NCI-H2227 treated with DMSO at 0.1 percent for 48 hours (cell line): ENCODE results near the gene CHD9.
A peak's percentile ranks its signal among the peaks of the same experiment; 100 is the strongest.
"Not testable (repeated sequence)": the region's sequence is repeated elsewhere in the genome, so short reads cannot be mapped to it uniquely, and the experiment has no call there.

Experiments
- DNase-seq: peaks from one replicate; lab custom pipeline; 2025; lab: John Stamatoyannopoulos, UW

CHD9 gene

GRCh38 chr16:53075461-53075860, 20.7 kb downstream of the CHD9 start:
- DNase-seq, result not testable (repeated sequence)

GRCh38 chr16:53078247-53078646, 23.5 kb downstream of the CHD9 start:
- DNase-seq, result no peak

DNA sequence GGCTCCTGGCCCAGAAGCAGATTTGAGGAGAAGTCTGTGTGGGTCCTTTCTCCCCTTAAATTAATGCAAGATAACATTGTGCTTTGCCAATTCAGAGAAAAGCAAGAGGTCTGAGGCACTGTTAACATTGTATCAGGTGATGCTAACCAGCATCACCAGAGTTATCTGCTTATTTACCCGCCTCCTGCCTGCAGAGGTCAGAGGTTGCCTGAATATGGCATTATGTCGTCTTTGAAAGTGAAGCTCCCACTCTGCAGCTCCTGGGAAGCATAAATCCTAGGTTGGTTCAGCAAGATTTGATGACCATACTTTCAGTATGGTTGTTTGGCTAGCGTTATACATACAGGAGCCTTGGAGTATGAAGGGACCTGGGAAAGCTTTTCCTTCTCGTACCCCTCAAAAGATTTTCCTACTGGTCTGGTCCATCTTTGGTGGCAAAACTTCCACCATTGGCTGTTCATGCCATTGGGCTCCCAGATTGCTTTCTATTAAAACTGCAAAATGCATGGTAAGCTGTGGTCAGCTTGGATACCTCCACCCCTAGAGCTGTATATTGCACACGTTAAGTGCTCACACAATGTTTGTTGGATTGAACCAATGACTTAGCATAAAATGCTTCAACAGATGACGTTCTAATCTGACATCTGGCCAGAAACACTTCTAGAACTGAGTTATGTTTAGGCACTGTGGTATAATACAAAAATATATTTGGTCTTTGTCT, 24.1 kb downstream of the CHD9 start:
- DNase-seq, result peak; percentile 14

DNA sequence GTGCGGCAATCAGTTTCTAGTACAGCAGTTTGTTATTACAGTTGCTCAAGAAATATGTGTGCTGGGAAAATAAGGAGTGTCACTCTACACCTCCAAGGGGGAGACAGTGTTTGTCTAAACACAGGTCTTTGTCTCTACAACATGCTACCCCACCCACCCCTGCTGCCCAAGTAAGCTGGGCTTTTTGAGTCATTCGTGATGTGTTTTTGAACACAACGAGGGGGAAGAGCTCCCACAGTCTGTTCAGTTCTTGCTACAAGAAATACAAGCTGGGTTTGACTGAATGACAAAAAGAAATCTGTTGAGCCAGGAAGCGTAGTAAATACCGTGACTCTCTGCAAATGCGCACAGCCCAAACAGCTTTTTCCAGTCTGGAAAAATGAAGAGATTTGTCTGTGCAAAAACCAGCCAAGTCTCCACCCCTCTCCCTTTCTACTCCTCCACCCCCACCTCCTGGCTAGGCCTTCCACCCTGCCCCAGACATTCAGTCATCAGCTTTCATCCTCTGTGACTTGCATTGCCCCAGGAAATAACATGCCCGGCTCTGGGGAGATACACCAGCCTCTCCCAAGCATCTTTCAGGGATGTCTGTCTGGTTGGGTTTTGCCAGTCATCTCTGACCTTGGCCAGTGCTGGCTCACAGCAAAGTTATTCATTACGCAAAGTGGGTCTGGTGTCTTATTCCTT, 25.7 kb downstream of the CHD9 start:
- no peak for DNase-seq

DNA sequence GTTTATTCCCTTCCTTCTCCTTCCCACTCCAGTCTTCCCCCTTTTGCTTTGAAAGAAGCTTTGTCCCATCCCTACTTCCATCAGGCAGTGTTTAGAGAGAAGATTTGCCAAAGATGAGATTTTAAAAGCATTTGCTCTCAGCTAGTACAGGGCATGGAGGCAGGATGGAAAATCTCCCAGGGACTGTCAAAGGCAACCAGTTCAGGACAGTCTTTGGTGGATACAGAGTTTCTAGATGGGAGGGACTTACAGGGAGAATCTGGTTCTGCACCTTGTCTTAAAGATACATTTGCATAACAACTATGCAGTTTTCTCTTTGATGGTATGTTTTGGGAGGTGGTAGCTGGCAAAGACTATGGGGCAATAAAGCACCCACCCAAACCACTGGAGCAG, 26.2 kb downstream of the CHD9 start:
- no peak for DNase-seq

DNA sequence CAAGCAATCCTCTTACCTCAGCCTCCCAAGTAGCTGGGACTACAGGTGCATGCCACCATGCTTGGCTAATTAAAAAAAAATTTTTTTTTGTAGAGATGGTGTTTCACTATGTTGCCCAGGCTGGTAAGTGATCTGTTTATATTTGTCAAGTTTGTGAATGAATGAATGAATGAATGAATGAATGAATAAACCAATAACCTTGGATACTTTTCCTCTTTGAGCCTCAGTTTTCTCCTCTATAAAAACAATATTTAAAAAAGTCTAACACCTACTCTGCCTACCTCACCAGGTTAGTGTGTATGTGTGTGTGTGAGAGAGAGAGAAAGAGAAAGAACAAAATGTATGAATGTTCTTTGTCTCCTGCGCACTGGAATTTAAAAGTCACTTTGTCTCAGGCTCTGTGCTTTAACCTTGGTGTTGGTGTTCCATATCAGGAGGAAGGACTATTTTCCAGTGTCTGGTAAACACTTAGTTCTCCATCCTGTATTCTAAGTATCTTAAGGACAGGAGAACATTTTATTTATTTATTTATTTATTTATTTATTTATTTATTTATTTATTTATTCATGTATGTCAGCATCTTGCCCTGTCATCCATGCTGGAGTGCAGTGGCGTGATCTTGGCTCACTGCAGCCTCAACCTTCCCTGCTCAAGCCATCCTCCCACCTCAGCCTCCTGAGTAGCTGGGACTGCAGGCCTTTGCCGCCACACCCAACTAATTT, 27.1 kb downstream of the CHD9 start:
- DNase-seq, result no peak

DNA sequence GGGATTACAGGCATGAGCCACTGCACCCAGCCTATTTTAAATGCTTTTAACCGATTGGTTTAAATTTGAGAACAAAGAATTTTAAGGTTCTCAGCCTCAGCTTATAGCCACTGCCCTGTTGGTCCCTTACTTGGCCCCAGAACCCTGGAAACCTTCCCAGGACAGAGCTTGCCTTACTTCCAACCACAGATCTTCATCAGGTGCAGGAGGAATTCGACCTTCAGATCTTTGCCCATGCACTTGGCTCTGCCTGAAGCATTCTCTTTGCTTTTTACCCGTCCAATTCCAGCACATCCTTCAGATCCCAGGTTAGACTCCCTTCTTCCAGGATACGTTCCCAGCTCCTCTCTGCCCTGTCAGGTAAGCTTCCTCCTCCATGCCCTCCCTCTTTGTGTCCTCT, 27.7 kb downstream of the CHD9 start:
- no peak for DNase-seq

- DNase-seq, result no peak
Observed at GRCh38 chr16:53083119-53083518, 28.3 kb downstream of the CHD9 start.

DNA sequence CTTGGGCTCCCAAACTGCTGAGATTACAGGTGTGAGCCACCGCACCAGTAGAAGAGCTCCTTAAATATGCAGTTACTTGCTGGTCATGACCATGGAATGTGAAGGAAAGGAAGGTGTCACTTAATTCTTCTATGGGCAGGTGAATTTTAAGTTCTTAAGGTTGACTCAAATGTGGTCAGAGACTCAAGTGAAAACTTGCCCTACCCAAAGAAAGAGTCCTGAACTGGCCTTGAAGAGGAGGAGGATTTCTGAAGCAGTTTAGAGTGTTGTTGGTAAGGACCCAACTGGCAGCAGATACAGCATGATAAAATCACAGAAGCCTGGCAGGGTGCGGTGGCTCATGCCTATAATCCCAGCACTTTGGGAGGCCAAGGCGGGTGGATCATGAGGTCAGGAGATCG, 29.4 kb downstream of the CHD9 start:
- no peak for DNase-seq

DNA sequence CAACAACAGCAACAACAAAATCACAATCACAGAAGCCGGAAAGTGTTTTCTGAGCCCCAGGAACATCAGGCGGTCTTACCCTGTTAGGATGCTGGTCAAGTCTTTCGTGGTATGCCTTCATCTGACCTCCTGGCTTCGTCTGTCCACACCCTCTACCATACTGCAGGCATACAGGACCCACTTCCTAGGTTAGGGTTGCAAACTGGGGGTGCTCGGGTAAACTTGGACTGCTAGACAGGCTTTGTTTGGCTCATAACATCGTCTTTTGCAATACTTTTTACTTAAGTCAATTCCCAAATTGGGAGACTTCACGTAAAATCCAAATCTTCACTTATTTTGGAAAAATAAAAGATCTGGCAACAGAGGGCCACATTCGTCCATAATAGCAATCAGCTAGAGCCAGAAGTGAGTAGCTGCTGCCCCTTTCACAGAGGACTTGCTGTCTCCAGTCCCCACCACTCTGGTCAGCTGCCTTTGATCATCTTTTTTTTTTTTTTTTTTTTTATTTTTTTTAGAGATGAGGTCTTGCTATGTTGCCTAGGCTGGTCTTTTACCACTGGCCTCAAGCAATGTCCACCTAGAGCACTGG, 30.0 kb downstream of the CHD9 start:
- no peak for DNase-seq

GRCh38 chr16:53085369-53085843, 30.6 kb downstream of the CHD9 start:
- peak; percentile 60 for DNase-seq

DNA sequence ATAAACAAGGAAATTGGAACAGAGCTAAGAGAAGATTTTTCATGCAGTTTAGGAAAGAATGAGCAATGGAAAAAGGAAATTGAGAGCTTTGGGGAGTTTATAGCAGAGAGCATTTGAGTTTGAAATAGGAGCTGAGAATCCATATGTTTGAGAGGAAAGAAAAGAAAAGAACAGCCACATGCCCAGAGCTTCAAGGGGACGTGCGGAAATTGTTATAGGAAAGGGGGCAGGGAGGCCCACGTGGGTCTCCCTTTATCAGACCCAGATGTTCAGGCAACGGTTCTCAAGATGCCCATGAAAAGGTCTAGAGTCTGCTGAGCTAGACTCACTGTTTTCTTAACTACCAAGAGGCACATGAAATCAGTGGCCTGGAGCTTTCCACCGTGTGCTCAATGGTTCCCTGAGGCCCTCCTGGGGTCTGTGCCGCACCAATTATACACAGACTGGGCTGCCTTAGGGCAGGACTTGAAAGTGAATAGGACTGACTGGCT, 31.2 kb downstream of the CHD9 start:
- DNase-seq, result peak; percentile 55

- DNase-seq, result no peak
Observed at GRCh38 chr16:53087101-53087500, 32.3 kb downstream of the CHD9 start.

DNA sequence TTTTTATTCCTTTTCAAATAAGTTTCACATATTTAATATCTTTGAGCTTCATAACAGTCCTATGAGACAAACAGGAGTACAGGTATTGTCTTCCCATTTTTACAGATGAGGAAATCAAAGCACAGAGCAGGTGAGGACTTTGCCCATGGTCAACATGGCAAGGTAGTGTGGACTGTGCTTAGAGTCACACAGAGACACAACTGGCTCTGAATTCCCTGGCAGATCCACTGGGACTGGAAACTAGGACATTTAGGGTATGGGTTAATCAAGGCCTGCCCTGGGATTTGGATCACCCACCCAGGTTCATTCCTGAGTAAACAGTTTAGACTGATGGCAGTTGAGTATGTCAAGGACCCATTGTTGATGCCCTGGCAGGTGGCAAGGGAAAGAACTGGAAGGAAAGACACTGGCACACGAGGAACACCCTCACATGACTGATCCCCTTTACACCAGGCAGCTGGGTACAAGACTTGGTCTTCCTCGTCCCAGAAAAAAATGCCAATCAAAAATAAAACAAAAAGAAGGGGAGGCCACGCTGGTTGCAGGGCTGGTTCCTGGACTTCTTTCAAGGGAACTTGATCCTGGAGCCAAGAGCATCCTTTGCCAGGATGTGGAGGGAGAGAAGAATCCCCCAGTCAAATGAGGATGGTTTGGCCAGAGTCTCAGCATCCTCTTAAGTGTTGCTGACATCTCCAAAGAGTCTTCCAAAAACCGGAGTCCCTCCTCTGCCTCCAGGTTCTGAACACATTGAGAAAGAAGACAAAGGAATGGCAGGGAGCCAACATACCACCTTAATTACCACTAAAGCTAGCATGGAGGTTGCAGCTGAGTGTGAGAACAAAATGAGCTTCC, 34.9 kb downstream of the CHD9 start:
- DNase-seq, result no peak

- no peak for DNase-seq
Observed at GRCh38 chr16:53090286-53090590, 35.4 kb downstream of the CHD9 start.

DNA sequence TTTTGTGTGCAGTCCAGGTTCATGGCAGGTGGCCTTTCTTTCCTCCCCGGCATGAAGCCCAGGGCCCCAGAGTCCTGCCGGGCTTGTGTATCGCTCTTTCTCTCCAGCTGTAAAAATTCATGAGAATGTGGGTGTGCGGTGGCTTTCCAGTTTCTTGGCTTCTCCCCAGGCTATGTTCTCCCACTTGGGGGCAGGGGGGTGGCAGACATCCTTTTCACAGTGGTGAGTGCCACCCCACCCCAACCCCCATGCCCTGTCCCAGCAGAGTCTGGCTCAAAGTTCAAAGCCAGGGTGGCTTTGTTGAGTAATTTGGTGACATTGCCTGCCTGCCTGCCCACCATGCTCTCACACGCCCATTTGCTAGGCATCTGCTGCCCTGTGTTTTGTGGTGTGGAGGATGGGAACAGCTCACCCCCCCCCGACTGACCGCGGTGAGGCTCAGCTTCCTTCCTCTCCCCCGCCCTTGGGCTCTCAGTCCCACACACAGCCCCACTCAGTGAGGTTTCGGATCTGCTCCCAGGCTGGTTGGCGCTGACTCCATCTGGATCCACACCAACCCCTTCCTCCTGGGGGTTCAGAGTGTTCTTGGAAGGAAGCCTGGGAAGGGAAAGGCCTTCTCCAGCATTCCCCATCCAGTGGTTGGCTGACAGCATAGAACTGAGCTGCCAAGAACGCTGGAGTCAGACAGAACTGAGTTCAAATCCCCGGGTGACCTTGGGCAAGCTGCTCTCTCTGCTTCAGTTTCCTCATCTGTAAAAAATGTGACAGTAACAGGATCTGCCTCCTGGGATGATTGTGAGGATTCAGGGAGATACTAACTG, 36.0 kb downstream of the CHD9 start:
- DNase-seq, result no peak

DNA sequence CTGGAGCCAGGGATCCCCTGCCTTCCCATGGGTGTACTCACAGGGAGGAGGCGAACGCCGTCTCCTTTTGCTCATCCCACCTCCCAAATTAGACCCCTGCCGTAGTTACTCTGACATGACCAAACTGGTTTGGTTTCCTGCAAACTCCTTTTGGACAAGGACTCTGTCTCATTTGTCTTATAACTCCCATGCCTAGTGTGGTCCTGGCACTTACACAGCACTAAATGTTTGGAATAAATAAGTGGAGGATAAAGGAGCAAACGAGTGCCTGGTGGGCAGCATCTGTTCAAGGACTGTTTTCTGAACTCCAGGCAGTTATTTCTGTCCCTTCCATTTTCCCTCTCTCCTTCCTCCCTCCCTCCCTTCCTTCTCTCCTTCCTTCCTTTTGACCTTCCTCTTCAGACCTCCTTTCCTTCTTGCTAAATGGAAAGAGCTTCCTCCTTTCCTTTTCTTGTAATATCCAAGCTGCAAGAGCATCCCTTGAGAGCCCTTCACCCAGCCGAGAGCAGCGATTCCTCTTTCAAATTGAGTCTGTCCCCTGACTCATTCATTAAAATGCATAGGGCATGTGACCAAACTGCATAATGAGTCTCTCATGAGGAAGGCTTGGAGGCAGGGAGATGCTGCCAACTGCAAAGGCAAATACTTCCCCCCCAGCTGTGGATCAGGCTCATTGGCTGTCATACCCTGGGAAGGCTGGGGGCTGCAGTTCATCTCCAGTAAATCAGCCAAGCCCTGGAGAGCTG, 36.8 kb downstream of the CHD9 start:
- DNase-seq, result peak; percentile 45

GRCh38 chr16:53092284-53092683, 37.5 kb downstream of the CHD9 start:
- DNase-seq, result no peak

- DNase-seq, result no peak
Observed at GRCh38 chr16:53093162-53093744, 38.5 kb downstream of the CHD9 start.
